Neural cell (in vitro differentiated cells): ENCODE measurements around the gene CDCA8. TPM values are rescaled to one million over a fixed set of nuclear protein-coding genes. Genes with fewer than 3 reads are reported as not detected.

ENCODE experiments used
- H2AFZ ChIP-seq: fragments of 200-600, 300-800 bp; sonication (generic), shearing (Covaris generic); 2 replicates; pipeline ENCODE4 v1.6.0; 2014; ENCODE audit warnings: low read depth, mild to moderate bottlenecking, antibody characterized with exemption, low read length, moderate library complexity
- H3F3A ChIP-seq: fragments of 200-600 bp; shearing (Covaris generic); 2 replicates; pipeline ENCODE4 v1.6.1; 2016; ENCODE audit warnings: mild to moderate bottlenecking, moderate library complexity, mixed read lengths, antibody characterized with exemption, low read length; ENCODE audit not compliant: insufficient read depth, poor library complexity, severe bottlenecking
- H3K27ac ChIP-seq: fragments of 200-600, 300-800 bp; sonication (generic), shearing (Covaris generic); 2 replicates; pipeline ENCODE4 v1.5.1; 2014; ENCODE audit warnings: mild to moderate bottlenecking, low read length, moderate library complexity
- H3K27me3 ChIP-seq: fragments of 300-800, 200-600 bp; sonication (generic), shearing (Covaris generic); 2 replicates; pipeline ENCODE4 v1.6.0; 2014; ENCODE audit warnings: mild to moderate bottlenecking, low read depth, low read length, moderate library complexity; ENCODE audit not compliant: insufficient read depth
- H3K36me3 ChIP-seq: fragments of 300-800, 200-600 bp; sonication (generic), shearing (Covaris generic); 2 replicates; pipeline ENCODE4 v1.5.1; 2014; ENCODE audit warnings: mild to moderate bottlenecking, antibody characterized with exemption, low read length, moderate library complexity; ENCODE audit not compliant: insufficient read depth
- H3K4me2 ChIP-seq: fragments of 300-800, 200-600 bp; sonication (generic), shearing (Covaris generic); 2 replicates; pipeline ENCODE4 v1.6.0; 2014; ENCODE audit warnings: mild to moderate bottlenecking, low read length
- H3K4me3 ChIP-seq: fragments of 300-800, 200-600 bp; sonication (generic), shearing (Covaris generic); 2 replicates; pipeline ENCODE4 v1.5.1; 2014; ENCODE audit warnings: mild to moderate bottlenecking, low read length, moderate library complexity
- H3K79me2 ChIP-seq: fragments of 200-600 bp; shearing (Covaris generic); replicated peaks from 2 replicates; pipeline ENCODE4 v1.6.0; 2014; ENCODE audit warnings: mild to moderate bottlenecking, low read length, moderate library complexity; ENCODE audit not compliant: insufficient read depth
- H3K9ac ChIP-seq: fragments of 300-800, 200-600 bp; sonication (generic), shearing (Covaris generic); 2 replicates; pipeline ENCODE4 v1.6.1; 2016; ENCODE audit warnings: mild to moderate bottlenecking, low read length, mixed read lengths
- H3K9me2 ChIP-seq: fragments of 200-600 bp; shearing (Covaris generic); 2 replicates; pipeline ENCODE4 v1.6.1; 2016; ENCODE audit warnings: mild to moderate bottlenecking, low read length, mixed read lengths; ENCODE audit not compliant: insufficient read depth
- H3K9me3 ChIP-seq: fragments of 200-600, 300-800 bp; sonication (generic), shearing (Covaris generic); 2 replicates; pipeline ENCODE4 v1.6.1; 2016; ENCODE audit warnings: mild to moderate bottlenecking, mixed run types, low read length, moderate library complexity, mixed read lengths
- H4K20me1 ChIP-seq: fragments of 200-600 bp; shearing (Covaris generic); 2 replicates; pipeline ENCODE4 v1.6.1; 2016; ENCODE audit warnings: mild to moderate bottlenecking, mixed run types; ENCODE audit not compliant: insufficient read depth
- CTCF ChIP-seq: fragments of 450-650 bp; IDR thresholded peaks from 2 replicates; pipeline ENCODE4 v1.5.1; 2014; ENCODE audit warnings: antibody characterized with exemption, mild to moderate bottlenecking, moderate library complexity; ENCODE audit not compliant: poor library complexity, severe bottlenecking
- EP300 ChIP-seq: fragments of 450-650 bp; conservative IDR thresholded peaks from 2 replicates; pipeline ENCODE4 v1.6.1; 2014; ENCODE audit warnings: antibody characterized with exemption, mild to moderate bottlenecking, moderate library complexity; ENCODE audit not compliant: poor library complexity, severe bottlenecking
- EZH2 ChIP-seq: fragments of 200-600, 300-800 bp; shearing (Covaris generic), sonication (generic); IDR thresholded peaks from 2 replicates; pipeline ENCODE4 v1.6.1; 2014; ENCODE audit warnings: antibody characterized with exemption, low read length, borderline replicate concordance, mild to moderate bottlenecking; ENCODE audit not compliant: insufficient read depth, poor library complexity, severe bottlenecking
- MXI1 ChIP-seq: fragments of 450-650 bp; conservative IDR thresholded peaks from 2 replicates; pipeline ENCODE4 v1.6.1; 2014; ENCODE audit warnings: antibody characterized with exemption, mild to moderate bottlenecking; ENCODE audit not compliant: poor library complexity, severe bottlenecking
- POLR2AphosphoS5 ChIP-seq: IDR thresholded peaks from 2 replicates; pipeline ENCODE4 v1.6.1; 2012
- RAD21 ChIP-seq: fragments of 450-650 bp; conservative IDR thresholded peaks from 2 replicates; pipeline ENCODE4 v1.6.1; 2014; ENCODE audit warnings: antibody characterized with exemption, mild to moderate bottlenecking, moderate library complexity
- REST ChIP-seq: IDR thresholded peaks from 2 replicates; pipeline ENCODE4 v1.6.1; 2012; ENCODE audit warnings: borderline replicate concordance
- SMC3 ChIP-seq: fragments of 450-650 bp; conservative IDR thresholded peaks from 2 replicates; pipeline ENCODE4 v1.6.1; 2014; ENCODE audit warnings: antibody characterized with exemption, mild to moderate bottlenecking, moderate library complexity; ENCODE audit not compliant: poor library complexity
- TAF1 ChIP-seq: IDR thresholded peaks from 2 replicates; pipeline ENCODE4 v1.6.1; 2012; ENCODE audit warnings: low read depth
- polyA plus RNA-seq: library from polyadenylated mRNA; depleted of rRNA; stranded (reverse); fragments of >200 nt; gene quantifications from 2 replicates; pipeline ENCODE4 v1.2.3, GENCODE V29; 2014

Gene CDCA8
- polyA plus RNA-seq, 1 donor from 2014 or later, result 0.72 TPM

- no peaks in the 10 kb centered on the region for H3K27me3 ChIP-seq
- no peaks in the 10 kb centered on the region for H4K20me1 ChIP-seq
- no peak overlapping the region for H3K9ac ChIP-seq
- H3K36me3 ChIP-seq, result no peaks in the 10 kb centered on the region
- no peaks in the 10 kb centered on the region for H3F3A ChIP-seq
- H3K9me2 ChIP-seq, result no peaks in the 10 kb centered on the region
- no peak overlapping the region for H3K4me2 ChIP-seq
- no peak for TF ChIP-seq EZH2
- TF ChIP-seq EP300, result no peak
- no peak for TF ChIP-seq RAD21
- no peak for TF ChIP-seq MXI1
- TF ChIP-seq CTCF, result no peak
- no peak for TF ChIP-seq POLR2AphosphoS5
- TF ChIP-seq SMC3, result no peak
- TF ChIP-seq TAF1, result no peak
- no peak for TF ChIP-seq REST
- no peak overlapping the region for H3K4me3 ChIP-seq
- no peaks in the 10 kb centered on the region for H3K79me2 ChIP-seq
- H3K27ac ChIP-seq, result no peak overlapping the region
- H2AFZ ChIP-seq, result no peak overlapping the region
- H3K9me3 ChIP-seq, result no peaks in the 10 kb centered on the region
Measured at GRCh38 chr1:37656881-37657280, 35.4 kb upstream of the CDCA8 start.

- Histone ChIP-seq H3K79me2 (no peaks in the 10 kb centered on the region), H3F3A (no peaks in the 10 kb centered on the region), H3K36me3 (no peaks in the 10 kb centered on the region), H3K9me2 (no peaks in the 10 kb centered on the region), H3K9ac (no peak overlapping the region), H3K27me3 (no peaks in the 10 kb centered on the region), H3K4me2 (no peak overlapping the region), H3K9me3 (no peaks in the 10 kb centered on the region), H4K20me1 (no peaks in the 10 kb centered on the region), H3K4me3 (no peak overlapping the region), H3K27ac (no peak overlapping the region), H2AFZ (no peak overlapping the region)
- no peak for TF ChIP-seq EZH2
- no peak for TF ChIP-seq RAD21
- no peak for TF ChIP-seq POLR2AphosphoS5
- no peak for TF ChIP-seq EP300
- no peak for TF ChIP-seq MXI1
- no peak for TF ChIP-seq TAF1
- TF ChIP-seq CTCF, result no peak
Measured at GRCh38 chr1:37657620-37658412, 34.5 kb upstream of the CDCA8 start.
